MM.1S (cell line): ENCODE data around the gene FAH.
A peak's percentile ranks its signal among the peaks of the same experiment; 100 is the strongest.

Experiments used
- DNase-seq: peaks from one replicate; pipeline ENCODE4 v3.0.0-alpha.2; 2015
- H2AFZ ChIP-seq: fragments of 300-600 bp; sonication (generic); 2 replicates; pipeline ENCODE4 v1.6.0; 2016; ENCODE audit warnings: antibody characterized with exemption, low read length
- H3F3A ChIP-seq: fragments of 300-600 bp; sonication (generic); 2 replicates; pipeline ENCODE4 v1.6.1; 2016; ENCODE audit warnings: mild to moderate bottlenecking, antibody characterized with exemption, low read length, moderate library complexity, mixed read lengths; ENCODE audit not compliant: insufficient read depth
- H3K27ac ChIP-seq: fragments of 300-600 bp; sonication (generic); 2 replicates; pipeline ENCODE4 v1.5.1; 2016; ENCODE audit warnings: mild to moderate bottlenecking, low read length
- H3K27me3 ChIP-seq: fragments of 300-600 bp; sonication (generic); replicated peaks from 2 replicates; pipeline ENCODE4 v1.6.0; 2016; ENCODE audit warnings: low read length; ENCODE audit not compliant: insufficient read depth
- H3K36me3 ChIP-seq: fragments of 300-600 bp; sonication (generic); replicated peaks from 2 replicates; pipeline ENCODE4 v1.6.1; 2016; ENCODE audit warnings: mild to moderate bottlenecking, low read length, mixed read lengths; ENCODE audit not compliant: insufficient read depth
- H3K4me1 ChIP-seq: fragments of 300-600 bp; sonication (generic); 2 replicates; pipeline ENCODE4 v1.6.1; 2016; ENCODE audit warnings: low read length, mixed read lengths
- H3K4me2 ChIP-seq: fragments of 300-600 bp; sonication (generic); 2 replicates; pipeline ENCODE4 v1.6.0; 2016; ENCODE audit warnings: low read depth, low read length
- H3K4me3 ChIP-seq: fragments of 300-600 bp; sonication (generic); 2 replicates; pipeline ENCODE4 v1.5.1; 2016; ENCODE audit warnings: low read length, mixed read lengths
- H3K79me2 ChIP-seq: fragments of 300-600 bp; sonication (generic); 2 replicates; pipeline ENCODE4 v1.6.1; 2016; ENCODE audit warnings: mixed run types, low read length, mixed read lengths
- H3K9ac ChIP-seq: fragments of 300-600 bp; sonication (generic); 2 replicates; pipeline ENCODE4 v1.6.1; 2016; ENCODE audit warnings: low read length, mixed read lengths
- H3K9me2 ChIP-seq: fragments of 300-600 bp; sonication (generic); replicated peaks from 2 replicates; pipeline ENCODE4 v1.6.1; 2016; ENCODE audit warnings: mild to moderate bottlenecking, low read length, mixed read lengths; ENCODE audit not compliant: insufficient read depth
- H3K9me3 ChIP-seq: fragments of 300-600 bp; sonication (generic); replicated peaks from 2 replicates; pipeline ENCODE4 v1.6.1; 2016; ENCODE audit warnings: mild to moderate bottlenecking, low read length, mixed read lengths; ENCODE audit not compliant: insufficient read depth
- H4K20me1 ChIP-seq: fragments of 300-600 bp; sonication (generic); 2 replicates; pipeline ENCODE4 v1.6.1; 2016; ENCODE audit warnings: mild to moderate bottlenecking, low read length, moderate library complexity, mixed read lengths; ENCODE audit not compliant: insufficient read depth
- CTCF ChIP-seq: fragments of 300-600 bp; sonication (generic); IDR thresholded peaks from 2 replicates; pipeline ENCODE4 v1.5.1; 2016; ENCODE audit warnings: antibody characterized with exemption, low read length, mixed read lengths
- EZH2 ChIP-seq: fragments of 300-600 bp; sonication (generic); optimal IDR thresholded peaks from 2 replicates; pipeline ENCODE3; 2017; ENCODE audit warnings: low read depth, mild to moderate bottlenecking, antibody characterized with exemption, low read length, mixed read lengths
- EZH2phosphoT487 ChIP-seq: fragments of 300-600 bp; sonication (generic); IDR thresholded peaks from 2 replicates; pipeline ENCODE4 v1.6.1; 2018; ENCODE audit warnings: antibody characterized with exemption, low read length

FAH gene

GRCh38 chr15:80231371-80231770, 78.6 kb downstream of the FAH start:
- no peaks in the 10 kb centered on the region for H3K9me3 ChIP-seq

GRCh38 chr15:80233581-80233980, 80.8 kb downstream of the FAH start:
- no peaks in the 10 kb centered on the region for H4K20me1 ChIP-seq
- no peaks in the 10 kb centered on the region for H3K79me2 ChIP-seq
- H3K27ac ChIP-seq = no peak overlapping the region
- no peak for DNase-seq
- H3K27me3 ChIP-seq = no peaks in the 10 kb centered on the region
- no peak overlapping the region for H3K4me3 ChIP-seq
- no peaks in the 10 kb centered on the region for H3F3A ChIP-seq
- no peaks in the 10 kb centered on the region for H3K9me3 ChIP-seq
- H3K36me3 ChIP-seq = no peaks in the 10 kb centered on the region
- TF ChIP-seq EZH2 (no peak), CTCF (no peak), EZH2phosphoT487 (no peak)
- no peak overlapping the region for H3K4me2 ChIP-seq
- H3K4me1 ChIP-seq = no peaks in the 10 kb centered on the region
- no peaks in the 10 kb centered on the region for H3K9me2 ChIP-seq
- no peak overlapping the region for H2AFZ ChIP-seq
- H3K9ac ChIP-seq = no peak overlapping the region

More at GRCh38 chr15:80231371-80231770, 78.6 kb downstream of the FAH start:
- H3K4me1 ChIP-seq = no peaks in the 10 kb centered on the region
- H3K4me3 ChIP-seq = no peak overlapping the region
- H3K9me2 ChIP-seq = no peaks in the 10 kb centered on the region
- TF ChIP-seq EZH2phosphoT487 (no peak), EZH2 (no peak), CTCF (no peak)
- H3K27me3 ChIP-seq = no peaks in the 10 kb centered on the region
- DNase-seq = no peak
- no peak overlapping the region for H3K9ac ChIP-seq
- H3K36me3 ChIP-seq = no peaks in the 10 kb centered on the region
- no peaks in the 10 kb centered on the region for H3K79me2 ChIP-seq
- no peak overlapping the region for H3K27ac ChIP-seq
- no peaks in the 10 kb centered on the region for H4K20me1 ChIP-seq
- no peak overlapping the region for H2AFZ ChIP-seq
- H3K4me2 ChIP-seq = no peak overlapping the region
- no peaks in the 10 kb centered on the region for H3F3A ChIP-seq

- Histone ChIP-seq H4K20me1 (no peaks in the 10 kb centered on the region), H3K4me3 (no peak overlapping the region), H3K27ac (no peak overlapping the region), H3K9ac (no peak overlapping the region), H3K9me2 (no peaks in the 10 kb centered on the region), H2AFZ (no peak overlapping the region), H3K4me2 (no peak overlapping the region), H3F3A (no peaks in the 10 kb centered on the region), H3K27me3 (no peaks in the 10 kb centered on the region), H3K36me3 (no peaks in the 10 kb centered on the region), H3K9me3 (no peaks in the 10 kb centered on the region), H3K79me2 (no peaks in the 10 kb centered on the region), H3K4me1 (no peaks in the 10 kb centered on the region)
- TF ChIP-seq CTCF = peak; percentile 53
- no peak for TF ChIP-seq EZH2
- TF ChIP-seq EZH2phosphoT487 = no peak
- DNase-seq = peak; percentile 35
Measured at GRCh38 chr15:80234883-80235282, 82.1 kb downstream of the FAH start.
